HepG2 (cell line): ENCODE measurements around the gene OR51D1.

ENCODE experiments used
- CREB1 ChIP-seq, 2 experiments: fragments of 450-650 bp in 1 of 2; IDR thresholded peaks; 2 replicates each; pipeline ENCODE4 v1.6.1; 2016 to 2017; ENCODE audit warnings: control low read depth in 1 of 2, mild to moderate bottlenecking in 1 of 2, missing compliant biosample characterization in 1 of 2, missing genetic modification characterization in 1 of 2
- E2F5 ChIP-seq: sonication (generic); formaldehyde crosslinking; conservative IDR thresholded peaks from 2 replicates; pipeline ENCODE4 v1.4.0; 2020; ENCODE audit warnings: missing genetic modification reagents
- IKZF5 ChIP-seq: IDR thresholded peaks from 2 replicates; pipeline ENCODE4 v1.6.1; 2018; ENCODE audit warnings: missing genetic modification reagents, mild to moderate bottlenecking, missing compliant biosample characterization
- MAX ChIP-seq: IDR thresholded peaks from 2 replicates; pipeline ENCODE4 v1.6.1; 2012; ENCODE audit warnings: inconsistent platforms
- RAD21 ChIP-seq: fragments of 450-650 bp; formaldehyde crosslinking; IDR thresholded peaks from 2 replicates; pipeline ENCODE4 v1.5.0; 2020; ENCODE audit warnings: mild to moderate bottlenecking
- SP2 ChIP-seq: sonication (generic); formaldehyde crosslinking; IDR thresholded peaks from 2 replicates; pipeline ENCODE4 v1.5.1; 2020; ENCODE audit warnings: mild to moderate bottlenecking, missing genetic modification reagents
- TARDBP ChIP-seq: sonication (generic); formaldehyde crosslinking; IDR thresholded peaks from 2 replicates; pipeline ENCODE4 v1.8.0; 2022; ENCODE audit warnings: mild to moderate bottlenecking, missing genetic modification reagents
- ZNF276 ChIP-seq: sonication (generic); formaldehyde crosslinking; IDR thresholded peaks from 2 replicates; pipeline ENCODE4 v1.4.0; 2020; ENCODE audit warnings: mild to moderate bottlenecking, low read depth, missing genetic modification reagents
- ZNF362 ChIP-seq: sonication (generic); formaldehyde crosslinking; IDR thresholded peaks from 2 replicates; pipeline ENCODE4 v1.4.0; 2020; ENCODE audit warnings: missing genetic modification reagents, mild to moderate bottlenecking, borderline replicate concordance
- ZNF839 ChIP-seq: sonication (generic); formaldehyde crosslinking; IDR thresholded peaks from 2 replicates; pipeline ENCODE4 v1.4.0; 2020; ENCODE audit warnings: missing genetic modification reagents, mild to moderate bottlenecking, borderline replicate concordance

- TF ChIP-seq RAD21 (CRISPR knock-in tag) (no peak), E2F5 (no peak), MAX (no peak), ZNF362 (CRISPR knock-in tag) (no peak), CREB1 (IDR thresholded peaks at IDR 0.05) (no peak), CREB1 (CRISPR knock-in tag; IDR thresholded peaks at IDR 0.05) (no peak), TARDBP (CRISPR knock-in tag) (no peak), IKZF5 (CRISPR knock-in tag) (no peak), SP2 (CRISPR knock-in tag) (no peak), ZNF839 (CRISPR knock-in tag) (no peak), ZNF276 (CRISPR knock-in tag) (no peak)
These were observed 4.2 kb downstream of the OR51D1 start for GRCh38 chr11:4641501-4641900.
